K562 (cell line): Measurements from ENCODE around the gene ARAP1. TPM values are rescaled to one million over a fixed set of nuclear protein-coding genes. Genes with fewer than 3 reads are reported as not detected.

Source experiments
- ATAC-seq: fragments of 200-7000 bp; cut with Tn5 transposase; 3 replicates; pipeline ENCODE4 v1.9.1; 2020; ENCODE audit warnings: moderate library complexity
- BruUV-seq: library from RNA; stranded (reverse); fragments of 400-500 nt; replicated peaks from 2 replicates; lab custom pipeline; 2021; lab: Mats Ljungman, UMichigan
- CTCF ChIA-PET: fragments of 300-600 bp; formaldehyde crosslinking; extraction: SDS; loops from one replicate; lab custom pipeline; 2021; ENCODE audit warnings: low intra/inter-chr PET ratio; lab: Yijun Ruan, JAX
- POLR2A ChIA-PET: fragments of 300-600, 350-650 bp; sonication (Branson Sonifier 250); formaldehyde crosslinking; extraction: SDS; loops from one replicate; lab custom pipeline; 2021; ENCODE audit warnings: antibody characterized with exemption, inconsistent platforms; lab: Yijun Ruan, JAX
- DNase-seq, 4 experiments: peaks; one replicate each; pipeline versions ENCODE4 v3.0.0 to v3.0.0-alpha.2; 2011 to 2018; ENCODE audit warnings: low spot score in 3 of 4, mixed read lengths in 3 of 4; ENCODE audit errors: extremely low read depth in 1 of 4
- FAIRE-seq: peaks from 2 replicates; lab custom pipeline; 2011; peaks lifted over from hg19 to GRCh38; lab: Jason Lieb, UNC
- H2AFZ ChIP-seq: 2 replicates; pipeline ENCODE4 v1.6.0; 2011; ENCODE audit warnings: low read depth, low read length, control low read depth, inconsistent platforms
- H3K27ac ChIP-seq: fragments of 200-600 bp; 3 replicates; pipeline ENCODE4 v1.8.0; 2011; ENCODE audit warnings: low read depth, mild to moderate bottlenecking, control low read depth, inconsistent platforms, low read length, moderate library complexity, mixed read lengths; ENCODE audit errors: extremely low read depth
- H3K27me3 ChIP-seq, 2 experiments: fragments of 300-600 bp in 1 of 2; 2 replicates in 1 of 2; 3 replicates in 1 of 2; pipeline versions ENCODE4 v1.6.0 to v1.8.0; 2011; ENCODE audit warnings: inconsistent platforms in 2 of 2, low read length in 2 of 2, mild to moderate bottlenecking in 1 of 2, mixed read lengths in 1 of 2, moderate library complexity in 1 of 2; ENCODE audit not compliant: control insufficient read depth in 2 of 2, insufficient read depth in 2 of 2
- H3K36me3 ChIP-seq: fragments of 300-600 bp; 3 replicates; pipeline ENCODE4 v1.8.0; 2011; ENCODE audit warnings: mild to moderate bottlenecking, low read length, inconsistent platforms; ENCODE audit not compliant: control insufficient read depth, insufficient read depth
- H3K4me1 ChIP-seq, 2 experiments: fragments of 200-600 bp in 1 of 2; replicated peaks in 1 of 2; 2 replicates in 1 of 2; 3 replicates in 1 of 2; pipeline versions ENCODE4 v1.5.1 to v1.8.0; 2011; ENCODE audit warnings: inconsistent platforms in 2 of 2, low read length in 2 of 2, mild to moderate bottlenecking in 1 of 2, mixed read lengths in 1 of 2, moderate library complexity in 1 of 2; ENCODE audit not compliant: control insufficient read depth in 2 of 2, insufficient read depth in 2 of 2
- H3K4me2 ChIP-seq: 2 replicates; pipeline ENCODE4 v1.6.1; 2011; ENCODE audit warnings: low read length, control low read depth, inconsistent platforms, mixed read lengths; ENCODE audit not compliant: insufficient read depth
- H3K4me3 ChIP-seq: fragments of 200-600 bp; sonication (generic), shearing (Covaris generic); 2 replicates; pipeline ENCODE4 v1.5.1; 2016; ENCODE audit warnings: control low read depth, inconsistent platforms
- H3K79me2 ChIP-seq: fragments of 200-600 bp; 3 replicates; pipeline ENCODE4 v1.8.0; 2011; ENCODE audit warnings: low read length, inconsistent platforms; ENCODE audit not compliant: control insufficient read depth, insufficient read depth
- H3K9ac ChIP-seq, 2 experiments: 2 replicates each; pipeline versions ENCODE4 v1.6.0 to v1.6.1; 2011; ENCODE audit warnings: low read depth in 2 of 2, low read length in 2 of 2, control low read depth in 1 of 2, inconsistent platforms in 1 of 2, mild to moderate bottlenecking in 1 of 2, mixed read lengths in 1 of 2; ENCODE audit not compliant: insufficient read depth in 1 of 2
- H3K9me1 ChIP-seq: one replicate; pipeline ENCODE4 v1.6.0; 2011; ENCODE audit warnings: inconsistent platforms, mild to moderate bottlenecking, low read length, moderate library complexity; ENCODE audit not compliant: control insufficient read depth, insufficient read depth
- H3K9me3 ChIP-seq: replicated peaks from 2 replicates; pipeline ENCODE4 v1.5.1; 2011; ENCODE audit warnings: low read depth, low read length, inconsistent platforms; ENCODE audit not compliant: control insufficient read depth, insufficient read depth
- H4K20me1 ChIP-seq: replicated peaks from 2 replicates; pipeline ENCODE4 v1.6.1; 2011; ENCODE audit warnings: low read length, inconsistent platforms, mixed read lengths; ENCODE audit not compliant: control insufficient read depth, insufficient read depth
- CBFA2T2 ChIP-seq: fragments of 450-650 bp; conservative IDR thresholded peaks from 2 replicates; pipeline ENCODE4 v1.6.1; 2017; ENCODE audit warnings: mild to moderate bottlenecking
- CHD2 ChIP-seq: IDR thresholded peaks from 2 replicates; pipeline ENCODE4 v1.6.1; 2011; ENCODE audit warnings: low read depth, low read length
- GATAD2B ChIP-seq: fragments of 450-650 bp; IDR thresholded peaks from 2 replicates; pipeline ENCODE4 v1.6.1; 2017; ENCODE audit warnings: mild to moderate bottlenecking, borderline replicate concordance
- HNRNPUL1 ChIP-seq: fragments of 200-400 bp; formaldehyde crosslinking; IDR thresholded peaks from 2 replicates; pipeline ENCODE4 v1.6.1; 2017; ENCODE audit warnings: low read length
- RBM25 ChIP-seq: fragments of 200-400 bp; formaldehyde crosslinking; IDR thresholded peaks from 2 replicates; pipeline ENCODE4 v1.6.1; 2018; ENCODE audit warnings: low read length, low read depth, moderate library complexity; ENCODE audit not compliant: severe bottlenecking
- SMARCE1 ChIP-seq: fragments of 450-650 bp; IDR thresholded peaks from 2 replicates; pipeline ENCODE4 v1.7.1; 2016; ENCODE audit warnings: mild to moderate bottlenecking
- TARDBP ChIP-seq: fragments of 450-650 bp; IDR thresholded peaks from 2 replicates; pipeline ENCODE4 v1.6.1; 2016
- THRAP3 ChIP-seq: fragments of 450-650 bp; IDR thresholded peaks from 2 replicates; pipeline ENCODE4 v1.6.1; 2016; ENCODE audit warnings: mild to moderate bottlenecking, inconsistent platforms, borderline replicate concordance
- ZBTB7A ChIP-seq: IDR thresholded peaks from 2 replicates; pipeline ENCODE4 v1.6.1; 2011; ENCODE audit warnings: low read depth, mild to moderate bottlenecking, low read length, moderate library complexity, borderline replicate concordance; ENCODE audit not compliant: control insufficient read depth
- ZNF224 ChIP-seq: sonication (generic); formaldehyde crosslinking; IDR thresholded peaks from 2 replicates; pipeline ENCODE4 v1.8.0; 2022; ENCODE audit warnings: mild to moderate bottlenecking, missing genetic modification reagents
- ZNF780A ChIP-seq: fragments of 250-450 bp; sonication (Bioruptor Pico); IDR thresholded peaks from 2 replicates; pipeline ENCODE4 v1.5.0; 2021; ENCODE audit warnings: mild to moderate bottlenecking
- ZNF830 ChIP-seq: fragments of 250-450 bp; sonication (Bioruptor Pico); IDR thresholded peaks from 2 replicates; pipeline ENCODE4 v1.5.0; 2021; ENCODE audit warnings: mild to moderate bottlenecking
- WGBS: fragments of 100-300 bp; shearing (Covaris generic); methylation state at CpG from one replicate; pipeline ENCODE4 v1.1.6; 2016; ENCODE audit warnings: low coverage, mixed read lengths; ENCODE audit not compliant: insufficient coverage; ENCODE audit errors: missing lambda C conversion rate; 5-methylcytosine and 5-hydroxymethylcytosine counted together
- in situ Hi-C: fragments of 300-500 bp; cut with MboI; formaldehyde crosslinking; loops from 4 replicates; pipeline ENCODE4 v1.15.0; 2018; ENCODE audit warnings: inconsistent platforms, mixed read lengths
- intact Hi-C: fragments of 100-400 bp; cut with micrococcal nuclease; formaldehyde crosslinking; loops from 2 replicates; pipeline ENCODE4 v1.14.2; 2022
- polyA plus RNA-seq, 8 experiments: library from polyadenylated mRNA; depleted of rRNA in 4 of 8; stranded (reverse) in 5 of 8; unstranded in 3 of 8; fragments of >200 nt; fragmentation: Nextera tagmentation in 2 of 8; fragmentation: Illumina TruSeq in 1 of 8; extraction: Ambion mirVana in 2 of 8; extraction: Trizol in 1 of 8; gene quantifications; 2 replicates each; pipeline versions ENCODE4 v1.2.1 to v1.2.3, GENCODE V29; 2011 to 2014; ENCODE audit warnings: inconsistent platforms in 1 of 8, missing spikeins in 1 of 8
- total RNA-seq, 7 experiments: library from RNA; depleted of rRNA in 6 of 7; stranded (reverse); fragments of >200 nt in 6 of 7; fragmentation: Illumina TruSeq in 2 of 7; extraction: Trizol in 2 of 7; gene quantifications; 2 replicates each; pipeline versions ENCODE4 v1.2.1 to v1.2.3, GENCODE V29; 2011 to 2021; ENCODE audit warnings: low replicate concordance in 1 of 7
- TF ChIP-seq, protein P1 (sequence below): fragments of 250-450 bp; sonication (Bioruptor Pico); IDR thresholded peaks from 2 replicates; pipeline ENCODE4 v1.4.0; 2020; ENCODE audit warnings: mild to moderate bottlenecking

ARAP1 gene
- total and polyA plus RNA-seq, 9 of the 15 experiments (the other 6 are each of a cell fraction or from before 2014, with no cell fraction given), result 0.23 to 67.0 (median 24.6) TPM

GRCh38 chr11:72766152-72766902 is 14.1 kb upstream of the ARAP1 start:
- Histone ChIP-seq H3K27ac (no peak overlapping the region), H3K9me1 (no peaks in the 10 kb centered on the region), H3K9ac (peak overlapping the region in 1 of 2 experiments; percentile 68; a peak in 2 of 4 replicates), H3K27me3 (no peaks in the 10 kb centered on the region), H3K36me3 (0 out of 3 replicates have a peak, but pooled peaks cover 2% of the 10 kb centered on the region), H3K4me2 (no peak overlapping the region), H3K79me2 (no peaks in the 10 kb centered on the region; the same call in 2 of the 3 replicates), H3K4me3 (no peak overlapping the region), H3K4me1 (peaks cover 0 to 20% of the 10 kb centered on the region in 2 experiments; a peak in 3 of 5 replicates), H2AFZ (no peak overlapping the region), H3K9me3 (no peaks in the 10 kb centered on the region), H4K20me1 (no peaks in the 10 kb centered on the region)
- ChIA-PET CTCF (no interaction called here), POLR2A (interaction anchor here (1.7 kb wide), 1 partner anchor 10 kb away, joined by 6 read pairs; no protein-coding TSS in a partner anchor)
- in situ Hi-C loops, result no loop called here
- no peak for FAIRE-seq
- TF ChIP-seq SMARCE1, result no peak
- no peak for TF ChIP-seq ZNF224 (CRISPR knock-in tag)
- TF ChIP-seq CHD2, result no peak
- no peak for TF ChIP-seq THRAP3
- no peak for TF ChIP-seq ZNF830 (CRISPR knock-in tag)
- TF ChIP-seq GATAD2B, result no peak
- no peak for TF ChIP-seq ZBTB7A
- TF ChIP-seq, protein P1, sequence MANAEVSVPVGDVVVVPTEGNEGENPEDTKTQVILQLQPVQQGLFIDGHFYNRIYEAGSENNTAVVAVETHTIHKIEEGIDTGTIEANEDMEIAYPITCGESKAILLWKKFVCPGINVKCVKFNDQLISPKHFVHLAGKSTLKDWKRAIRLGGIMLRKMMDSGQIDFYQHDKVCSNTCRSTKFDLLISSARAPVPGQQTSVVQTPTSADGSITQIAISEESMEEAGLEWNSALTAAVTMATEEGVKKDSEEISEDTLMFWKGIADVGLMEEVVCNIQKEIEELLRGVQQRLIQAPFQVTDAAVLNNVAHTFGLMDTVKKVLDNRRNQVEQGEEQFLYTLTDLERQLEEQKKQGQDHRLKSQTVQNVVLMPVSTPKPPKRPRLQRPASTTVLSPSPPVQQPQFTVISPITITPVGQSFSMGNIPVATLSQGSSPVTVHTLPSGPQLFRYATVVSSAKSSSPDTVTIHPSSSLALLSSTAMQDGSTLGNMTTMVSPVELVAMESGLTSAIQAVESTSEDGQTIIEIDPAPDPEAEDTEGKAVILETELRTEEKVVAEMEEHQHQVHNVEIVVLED (CRISPR knock-in tag), result no peak
- no peak for TF ChIP-seq TARDBP
- TF ChIP-seq CBFA2T2, result no peak
- no peak for TF ChIP-seq ZNF780A
- TF ChIP-seq RBM25, result no peak
- TF ChIP-seq HNRNPUL1, result no peak
- no peak; the same call in 2 of the 3 replicates for ATAC-seq
- 55% methylated on average over 12 of the region's 12 CpGs for WGBS
- no peak for DNase-seq
- intact Hi-C loops, result no loop called here
- BruUV-seq, result no TSS peak
